Neuron (in vitro differentiated cells): ENCODE results near the gene N4BP3.
A peak's percentile ranks its signal among the peaks of the same experiment; 100 is the strongest.

Source experiments
- H2AFZ ChIP-seq: one replicate; pipeline ENCODE4 v1.6.1; 2013; ENCODE audit warnings: low read depth, mild to moderate bottlenecking, inconsistent platforms, low read length, moderate library complexity
- H3K27me3 ChIP-seq: one replicate; pipeline ENCODE4 v1.6.1; 2013; ENCODE audit warnings: low read length; ENCODE audit not compliant: insufficient read depth
- H3K36me3 ChIP-seq: one replicate; pipeline ENCODE4 v1.6.1; 2013; ENCODE audit warnings: low read length; ENCODE audit not compliant: insufficient read depth
- H3K4me1 ChIP-seq: one replicate; pipeline ENCODE4 v1.6.1; 2013; ENCODE audit warnings: low read length; ENCODE audit not compliant: insufficient read depth
- H3K4me3 ChIP-seq: 2 replicates; pipeline ENCODE4 v1.5.1; 2013; ENCODE audit warnings: mild to moderate bottlenecking, low read length, moderate library complexity
- H3K9me3 ChIP-seq: one replicate; pipeline ENCODE4 v1.6.1; 2013; ENCODE audit warnings: low read length

The N4BP3 gene

GRCh38 chr5:178107756-178108310, 5.5 kb upstream of the N4BP3 start:
- Histone ChIP-seq H2AFZ (no peak overlapping the region), H3K36me3 (no peaks in the 10 kb centered on the region), H3K4me3 (no peak overlapping the region), H3K9me3 (no peaks in the 10 kb centered on the region), H3K27me3 (no peaks in the 10 kb centered on the region), H3K4me1 (peaks cover 9% of the 10 kb centered on the region)

DNA sequence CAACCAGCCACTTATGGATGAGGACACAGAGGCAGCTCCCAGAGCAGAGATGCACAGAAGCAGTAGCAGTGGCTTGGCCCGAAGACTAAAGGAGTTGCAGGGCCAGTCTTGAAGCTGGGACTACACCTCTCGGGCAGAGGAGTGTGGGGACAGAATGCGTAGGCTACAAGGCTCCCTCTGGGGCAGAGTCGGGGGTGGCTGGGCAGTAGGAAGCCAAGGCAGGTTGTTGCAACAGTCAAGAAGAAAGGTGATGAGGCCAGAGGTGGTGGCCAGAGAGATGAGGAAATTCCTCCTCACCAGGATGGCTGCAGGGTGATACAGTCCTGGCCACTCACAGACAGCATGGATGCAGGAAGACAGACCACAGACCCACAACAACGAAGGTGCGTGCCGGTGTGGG, 4.9 kb upstream of the N4BP3 start:
- Histone ChIP-seq H3K4me3 (no peak overlapping the region), H3K36me3 (no peaks in the 10 kb centered on the region), H3K4me1 (peaks cover 9% of the 10 kb centered on the region), H3K9me3 (no peaks in the 10 kb centered on the region), H2AFZ (no peak overlapping the region), H3K27me3 (no peaks in the 10 kb centered on the region)

GRCh38 chr5:178108966-178109365, 4.4 kb upstream of the N4BP3 start:
- Histone ChIP-seq H3K4me1 (peaks cover 11% of the 10 kb centered on the region), H3K27me3 (no peaks in the 10 kb centered on the region), H3K36me3 (no peaks in the 10 kb centered on the region), H2AFZ (no peak overlapping the region), H3K4me3 (no peak overlapping the region), H3K9me3 (no peaks in the 10 kb centered on the region)

DNA sequence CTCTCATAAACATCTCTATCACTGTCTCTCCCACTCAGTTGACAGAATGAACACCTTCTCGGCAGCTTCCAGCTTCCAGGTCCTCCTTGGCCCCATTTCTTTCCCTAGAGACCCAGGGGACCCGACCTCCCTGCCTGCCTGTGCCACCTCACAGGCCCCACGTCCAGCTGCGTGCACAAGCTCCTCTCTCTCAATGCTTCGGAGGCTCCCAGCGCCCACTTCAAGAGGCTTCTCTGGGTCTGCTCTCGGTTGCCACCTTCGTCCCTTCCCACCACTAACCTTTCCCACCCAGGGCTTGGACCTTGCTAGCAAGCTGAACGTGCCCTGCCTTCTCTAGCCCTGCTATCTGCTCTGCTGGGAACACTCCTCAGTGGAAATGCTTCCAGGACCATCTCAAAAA, 2.8 kb upstream of the N4BP3 start:
- H3K27me3 ChIP-seq: no peaks in the 10 kb centered on the region

GRCh38 chr5:178111925-178112324, 1.4 kb upstream of the N4BP3 start:
- Histone ChIP-seq H2AFZ (no peak overlapping the region), H3K4me3 (no peak overlapping the region), H3K4me1 (peaks cover 39% of the 10 kb centered on the region), H3K36me3 (no peaks in the 10 kb centered on the region), H3K9me3 (no peaks in the 10 kb centered on the region), H3K27me3 (no peaks in the 10 kb centered on the region)

More for the DNA sequence above, 2.8 kb upstream of the N4BP3 start:
- Histone ChIP-seq H3K36me3 (no peaks in the 10 kb centered on the region), H2AFZ (no peak overlapping the region), H3K4me1 (peaks cover 26% of the 10 kb centered on the region), H3K9me3 (no peaks in the 10 kb centered on the region), H3K4me3 (no peak overlapping the region)

- Histone ChIP-seq H3K9me3 (no peaks in the 10 kb centered on the region), H3K4me1 (peaks cover 38% of the 10 kb centered on the region), H3K27me3 (no peaks in the 10 kb centered on the region), H3K36me3 (no peaks in the 10 kb centered on the region), H2AFZ (peak overlapping the region; percentile 87), H3K4me3 (peak overlapping the region; percentile 73)
Measured at GRCh38 chr5:178112545-178112944, 787 bp upstream of the N4BP3 start.

DNA sequence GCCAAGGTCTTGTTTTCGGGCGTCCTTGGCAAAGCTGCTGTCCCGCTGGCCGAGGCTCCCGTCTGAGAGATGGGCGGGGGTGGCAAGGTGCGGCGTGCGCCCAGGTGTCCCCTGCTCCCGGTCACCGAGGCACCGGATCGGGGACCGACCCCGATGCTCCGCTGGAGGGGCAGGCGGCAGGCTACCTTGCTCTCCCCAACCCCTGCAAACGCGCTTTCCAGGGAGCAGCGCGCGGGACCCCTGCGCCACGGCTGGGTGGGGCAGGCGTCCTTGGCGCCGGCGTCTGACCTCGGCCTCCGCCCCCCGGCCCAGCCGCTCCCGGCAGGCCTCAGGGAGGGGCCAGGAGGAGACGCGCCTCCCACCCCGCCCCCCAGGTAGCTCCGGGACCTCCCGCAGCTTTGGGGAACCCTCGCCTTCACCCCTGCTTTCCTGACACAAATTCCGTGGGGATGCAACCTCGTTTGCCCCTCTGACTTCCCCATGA, 551 bp downstream of the N4BP3 start:
- peaks cover 30% of the 10 kb centered on the region for H3K4me1 ChIP-seq
- H3K4me3 ChIP-seq: peak overlapping the region; percentile 73
- peak overlapping the region; percentile 64 for H2AFZ ChIP-seq
- no peaks in the 10 kb centered on the region for H3K36me3 ChIP-seq
- no peaks in the 10 kb centered on the region for H3K27me3 ChIP-seq
- H3K9me3 ChIP-seq: no peaks in the 10 kb centered on the region

- Histone ChIP-seq H3K9me3 (no peaks in the 10 kb centered on the region), H3K36me3 (no peaks in the 10 kb centered on the region), H3K4me3 (peak overlapping the region; percentile 73), H3K27me3 (no peaks in the 10 kb centered on the region), H3K4me1 (peaks cover 30% of the 10 kb centered on the region), H2AFZ (peak overlapping the region; percentile 64)
Measured at GRCh38 chr5:178114325-178115135, 1.2 kb downstream of the N4BP3 start.

- H3K4me3 ChIP-seq: peak overlapping the region; percentile 73
- no peak overlapping the region for H2AFZ ChIP-seq
- peaks cover 30% of the 10 kb centered on the region for H3K4me1 ChIP-seq
- H3K27me3 ChIP-seq: no peaks in the 10 kb centered on the region
- no peaks in the 10 kb centered on the region for H3K9me3 ChIP-seq
- no peaks in the 10 kb centered on the region for H3K36me3 ChIP-seq
Measured at GRCh38 chr5:178115136-178115813, 1.9 kb downstream of the N4BP3 start.

GRCh38 chr5:178115814-178116142, 2.4 kb downstream of the N4BP3 start:
- H3K36me3 ChIP-seq: no peaks in the 10 kb centered on the region

GRCh38 chr5:178116143-178116885, 3.0 kb downstream of the N4BP3 start:
- no peaks in the 10 kb centered on the region for H3K9me3 ChIP-seq
- H3K4me3 ChIP-seq: no peak overlapping the region

More at GRCh38 chr5:178115814-178116142, 2.4 kb downstream of the N4BP3 start:
- H3K27me3 ChIP-seq: no peaks in the 10 kb centered on the region
- peak overlapping the region; percentile 73 for H3K4me3 ChIP-seq
- H2AFZ ChIP-seq: no peak overlapping the region
- no peaks in the 10 kb centered on the region for H3K9me3 ChIP-seq
- peaks cover 30% of the 10 kb centered on the region for H3K4me1 ChIP-seq

DNA sequence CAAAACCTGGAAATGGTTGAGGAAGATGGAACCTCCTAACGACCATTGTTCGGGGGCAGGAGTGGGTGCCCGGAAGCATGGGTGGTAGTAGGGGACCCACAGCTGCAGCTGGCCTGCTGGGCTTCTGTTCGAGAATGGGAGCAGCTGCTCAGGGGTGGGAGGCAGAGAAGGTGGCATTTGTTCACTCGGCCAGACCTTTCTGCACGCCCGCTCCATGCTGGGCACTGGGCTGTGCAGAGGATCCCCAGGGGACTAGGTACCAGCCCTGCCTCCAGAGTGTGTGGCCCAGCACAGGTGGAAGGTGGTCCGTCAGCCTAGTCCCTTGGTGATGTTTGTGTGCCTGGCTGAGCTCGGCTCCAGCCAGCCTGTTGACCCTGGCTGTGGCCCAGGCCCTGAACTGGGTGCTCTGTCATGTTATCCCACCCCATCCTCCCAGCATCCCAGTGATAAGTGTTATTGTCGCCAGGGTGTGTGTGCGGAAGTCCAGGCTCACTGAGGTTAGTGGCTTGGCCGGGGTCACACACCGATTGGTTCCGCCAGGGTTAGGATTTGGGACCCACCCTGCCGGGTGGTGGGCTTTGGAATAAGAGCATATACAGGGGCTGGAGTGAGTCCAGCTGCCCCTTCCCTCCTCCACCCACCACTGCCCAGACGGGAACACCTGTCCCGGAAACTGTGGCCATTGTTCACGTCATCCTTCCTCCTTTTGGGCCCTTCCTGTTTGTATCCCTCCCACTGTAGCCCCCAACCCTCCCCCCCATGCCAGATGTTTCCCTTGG, 4.8 kb downstream of the N4BP3 start:
- Histone ChIP-seq H3K4me3 (no peak overlapping the region), H3K9me3 (no peaks in the 10 kb centered on the region), H3K36me3 (no peaks in the 10 kb centered on the region), H3K27me3 (no peaks in the 10 kb centered on the region), H2AFZ (no peak overlapping the region), H3K4me1 (peaks cover 30% of the 10 kb centered on the region)

More at GRCh38 chr5:178116143-178116885, 3.0 kb downstream of the N4BP3 start:
- H3K27me3 ChIP-seq: no peaks in the 10 kb centered on the region
- no peaks in the 10 kb centered on the region for H3K36me3 ChIP-seq
- no peak overlapping the region for H2AFZ ChIP-seq
- peaks cover 30% of the 10 kb centered on the region for H3K4me1 ChIP-seq
